Iris pigment epithelial cell (primary cell): ENCODE results near the gene GPR146.
"Not testable (repeated sequence)": the region's sequence is repeated elsewhere in the genome, so short reads cannot be mapped to it uniquely, and the experiment has no call there.

Source experiments
- DNase-seq: peaks from one replicate; pipeline ENCODE4 v3.0.0-alpha.2; 2011; ENCODE audit warnings: low read depth

GPR146 gene

DNA sequence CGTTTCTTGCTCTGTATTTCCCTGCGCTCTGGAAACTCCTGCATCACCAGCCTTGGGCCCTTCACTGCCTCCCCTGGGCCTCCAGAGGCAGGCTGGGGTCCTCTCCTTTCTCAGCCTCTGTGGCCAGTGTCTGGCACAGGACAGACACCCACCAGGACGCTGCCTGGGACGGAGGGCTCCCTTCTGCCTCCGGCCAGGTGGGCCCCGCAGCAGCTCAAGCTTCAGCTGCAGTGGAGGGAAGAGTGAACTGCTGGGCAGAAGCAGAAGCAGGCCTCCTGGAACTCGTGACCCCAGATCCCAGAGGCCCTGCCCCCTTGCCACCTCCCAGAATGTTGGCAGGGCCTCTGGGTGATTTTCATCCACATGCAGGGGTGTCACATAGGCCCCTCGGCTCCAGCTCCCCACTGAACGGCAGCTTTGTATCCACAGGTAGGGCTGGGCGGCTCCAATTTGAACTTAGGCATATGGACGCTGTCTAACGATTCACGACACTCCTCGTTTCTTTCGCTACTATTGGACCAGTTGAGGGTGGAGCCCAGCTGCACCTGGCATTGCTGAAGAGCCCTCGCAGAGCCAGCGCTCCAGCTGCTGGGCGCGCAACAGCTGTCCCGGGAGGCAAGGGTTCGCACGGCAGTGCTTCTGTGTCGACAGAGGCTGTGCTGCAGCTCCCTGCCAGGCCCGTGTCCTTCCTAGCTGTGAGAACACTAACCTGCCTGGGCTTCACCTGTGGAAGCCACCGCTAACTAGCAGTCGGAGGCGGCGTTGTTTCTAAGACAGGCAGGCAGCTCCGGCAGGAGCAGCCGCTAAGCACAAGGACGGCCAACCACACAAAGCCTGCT lies 18.4 kb upstream of the GPR146 start:
- no peak for DNase-seq

DNA sequence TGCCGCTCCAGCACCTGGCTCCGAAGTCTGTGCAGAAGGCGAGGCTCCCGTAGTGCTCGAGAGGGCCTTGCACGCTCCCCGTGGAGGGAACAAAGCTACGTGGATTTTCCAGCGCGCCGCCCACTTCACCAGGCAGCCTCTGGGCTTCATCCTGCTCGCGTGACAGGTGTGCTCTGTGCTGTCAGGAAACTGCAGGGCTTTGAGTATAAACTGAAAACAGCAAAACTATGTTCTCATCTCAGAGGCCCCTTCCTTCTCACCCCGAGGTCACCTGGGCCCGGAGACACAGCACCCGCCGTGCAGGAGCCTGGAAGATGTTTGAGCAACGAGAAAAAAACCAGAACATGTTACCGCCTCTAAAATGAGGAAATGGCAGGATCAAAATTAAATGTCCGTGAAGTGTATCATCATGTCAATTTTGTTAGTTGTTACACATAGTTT lies 17.6 kb upstream of the GPR146 start:
- DNase-seq: no peak

DNA sequence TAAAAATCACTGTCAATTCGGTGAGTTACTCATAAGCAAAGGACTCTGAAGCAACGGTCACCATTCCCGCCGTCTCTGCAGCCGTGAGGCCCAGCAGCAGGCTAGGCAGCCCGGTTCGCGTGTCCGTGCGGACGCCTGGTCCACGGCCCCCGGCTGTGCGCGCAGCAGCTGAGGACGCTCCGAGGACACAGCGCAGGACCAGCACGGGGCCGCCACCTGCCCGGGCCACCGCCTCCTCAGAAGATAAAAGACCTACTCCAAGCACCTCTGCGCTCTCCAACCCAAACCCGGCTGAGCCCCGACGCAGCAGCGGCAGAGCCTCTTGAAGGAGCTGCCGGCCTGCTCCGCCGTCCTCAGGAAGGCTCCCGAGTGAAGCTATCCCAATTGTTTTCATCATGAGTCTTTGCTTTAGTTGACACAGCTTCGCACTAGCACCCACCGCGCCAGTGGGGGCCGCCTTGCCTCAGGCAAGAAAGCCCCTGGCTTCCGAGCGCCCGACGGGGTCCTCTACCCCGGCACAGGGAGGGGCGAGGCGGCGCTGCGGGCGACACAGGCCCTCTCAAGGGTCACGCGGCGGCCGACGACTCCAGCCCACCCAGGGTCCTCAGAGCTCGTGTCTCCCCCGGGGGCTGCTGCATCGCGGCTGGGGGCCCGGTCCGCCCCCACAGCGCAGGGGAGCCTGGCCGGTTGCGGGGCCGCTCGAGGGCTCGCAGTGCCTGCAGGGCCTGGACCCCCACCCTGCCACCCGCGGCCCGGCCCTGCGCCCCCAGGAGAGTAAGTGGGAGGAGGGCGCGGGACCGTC lies 16.9 kb upstream of the GPR146 start:
- DNase-seq: peak; percentile 63

DNA sequence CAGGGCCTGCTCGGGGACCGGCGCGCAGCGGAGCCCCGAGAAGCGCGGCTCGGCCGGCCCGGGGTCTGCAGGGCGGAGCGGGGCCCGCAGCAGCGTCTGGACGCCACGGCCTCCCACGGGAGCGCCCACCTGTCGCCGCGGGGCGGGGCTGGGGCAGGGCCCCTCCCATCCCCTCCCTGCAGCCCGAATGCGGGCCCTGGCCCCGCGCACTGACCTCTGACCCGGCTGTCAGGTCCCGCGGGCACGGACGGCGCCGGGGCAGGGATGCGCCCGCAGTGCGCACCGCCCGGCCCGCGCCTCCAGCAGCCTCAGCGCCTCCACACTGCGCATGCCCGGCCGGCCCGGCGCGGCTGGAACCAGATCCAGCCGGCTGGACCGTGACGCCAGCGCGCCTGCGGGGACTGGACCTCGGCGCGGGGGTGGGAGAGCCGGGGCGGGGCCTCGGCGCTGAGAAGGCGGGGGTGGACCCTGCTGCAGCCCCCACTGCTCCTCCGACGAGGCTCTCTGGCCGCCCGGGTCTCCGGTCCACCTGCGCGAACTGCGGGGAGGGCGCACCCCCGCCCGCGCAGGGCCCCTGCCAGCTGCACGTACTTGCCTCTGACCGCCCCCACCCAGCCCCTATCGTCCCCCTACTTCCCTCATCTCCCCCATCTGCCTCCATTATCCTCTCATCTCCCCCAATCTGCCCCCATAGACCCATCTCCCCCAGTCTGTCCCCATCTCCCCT lies 16.1 kb upstream of the GPR146 start:
- DNase-seq: peak; percentile 90

DNA sequence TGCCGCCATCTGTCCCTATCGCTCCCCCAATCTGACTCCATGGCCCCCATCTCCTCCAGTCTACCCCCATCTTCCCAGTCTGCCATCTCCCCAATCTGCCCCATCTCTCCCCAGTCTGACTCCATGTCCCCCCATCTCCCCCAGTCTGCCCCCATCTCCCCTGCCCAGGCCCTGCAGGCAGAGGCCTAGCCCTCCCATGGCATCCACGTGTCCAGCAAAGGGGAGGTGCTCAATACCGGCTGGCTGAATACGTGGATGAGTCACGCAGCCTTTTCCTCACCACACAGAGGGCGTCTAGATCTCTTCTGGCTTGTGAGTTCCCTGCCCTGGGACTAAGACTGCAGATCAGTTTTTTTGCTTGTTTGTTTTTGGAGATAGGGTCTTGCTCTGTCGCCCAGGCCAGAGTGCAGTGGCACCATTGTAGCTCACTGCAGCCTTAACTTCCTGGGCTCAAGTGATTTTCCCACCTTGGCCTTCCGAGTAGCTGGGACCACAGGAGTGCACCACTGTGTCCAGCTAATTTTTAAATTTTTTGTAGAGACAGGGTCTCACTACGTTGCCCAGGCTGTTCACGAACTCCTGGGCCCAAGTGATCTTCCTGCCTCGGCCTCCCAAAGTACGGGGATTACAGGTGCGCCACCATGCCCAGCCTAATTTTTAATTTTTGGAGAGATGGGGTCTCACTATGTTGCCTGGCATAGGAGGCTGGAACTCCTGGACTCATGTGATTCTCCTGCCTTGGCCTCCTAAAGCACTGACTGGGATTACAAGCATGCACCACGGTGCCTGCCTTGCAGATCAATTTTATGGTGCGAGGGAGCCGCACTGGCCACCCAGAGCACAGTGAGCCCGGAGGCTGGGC lies 15.3 kb upstream of the GPR146 start:
- DNase-seq: peak; percentile 96

DNA sequence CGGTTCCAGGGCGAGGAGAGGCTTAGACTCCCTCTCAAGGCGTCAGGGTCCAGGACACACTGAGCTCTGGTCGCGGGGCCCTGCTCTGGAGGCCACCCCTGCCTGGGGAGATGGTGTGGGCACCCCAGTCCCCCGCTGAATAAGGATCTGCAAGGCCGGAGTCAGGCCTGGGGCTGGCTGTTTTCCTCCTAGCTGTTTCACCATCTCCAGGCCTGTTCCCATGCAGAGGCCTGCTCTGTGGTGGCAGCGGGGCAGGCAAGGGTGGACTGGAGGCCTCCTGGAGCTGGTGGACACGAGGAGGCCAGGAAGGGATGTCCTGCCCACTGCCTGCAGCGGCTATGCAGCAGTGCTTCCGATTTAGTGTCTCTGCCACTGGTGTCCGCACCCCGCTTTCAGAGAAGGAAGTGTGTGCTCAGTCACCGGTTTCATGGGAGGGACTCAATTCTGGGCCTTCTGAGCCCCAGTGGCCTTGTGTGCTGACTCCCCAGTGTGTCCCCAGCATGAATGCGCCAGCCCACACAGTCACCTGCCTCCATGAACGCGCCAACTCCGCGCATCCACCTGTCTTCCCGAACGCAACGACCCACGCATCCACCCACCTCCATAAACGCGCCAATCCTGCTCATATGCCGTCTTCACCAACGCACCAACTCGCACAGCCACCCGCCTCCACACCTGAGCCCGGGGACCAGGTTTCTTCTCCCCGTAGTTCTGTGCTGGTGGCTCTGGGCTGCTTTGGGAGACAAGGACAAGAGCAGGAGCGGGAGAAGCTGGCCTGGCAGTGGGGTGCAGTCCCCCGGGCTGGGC lies 14.5 kb upstream of the GPR146 start:
- DNase-seq: no peak

DNA sequence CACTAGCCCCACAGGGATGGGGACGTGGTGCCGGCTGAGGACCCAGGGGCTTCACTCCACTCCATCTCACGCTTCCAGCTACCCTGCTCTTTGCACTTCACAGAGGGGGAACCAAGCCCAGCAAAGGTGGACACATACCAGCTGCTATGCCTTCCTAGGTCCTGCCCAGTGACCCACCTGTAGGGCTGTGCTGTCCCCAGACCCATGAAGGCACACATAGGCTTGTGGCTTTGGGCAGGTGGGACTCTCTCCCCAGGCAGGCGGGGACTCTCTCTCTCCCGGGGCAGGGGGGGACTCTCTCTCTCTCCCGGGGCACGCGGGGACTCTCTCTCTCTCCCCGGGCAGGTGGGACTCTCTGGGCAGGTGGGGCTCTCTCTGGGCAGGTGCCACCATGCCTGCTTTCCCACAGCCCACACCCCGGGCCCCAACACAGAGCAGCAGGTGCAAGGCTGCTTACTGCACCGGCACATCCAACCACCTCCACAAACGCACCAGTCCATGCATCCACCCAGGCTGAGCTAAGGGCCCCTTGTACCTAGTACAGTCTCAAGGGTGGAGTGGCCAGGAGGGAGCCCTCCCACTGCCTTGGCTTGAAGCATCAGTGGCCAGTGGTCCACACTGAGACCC lies 13.8 kb upstream of the GPR146 start:
- no peak for DNase-seq

DNA sequence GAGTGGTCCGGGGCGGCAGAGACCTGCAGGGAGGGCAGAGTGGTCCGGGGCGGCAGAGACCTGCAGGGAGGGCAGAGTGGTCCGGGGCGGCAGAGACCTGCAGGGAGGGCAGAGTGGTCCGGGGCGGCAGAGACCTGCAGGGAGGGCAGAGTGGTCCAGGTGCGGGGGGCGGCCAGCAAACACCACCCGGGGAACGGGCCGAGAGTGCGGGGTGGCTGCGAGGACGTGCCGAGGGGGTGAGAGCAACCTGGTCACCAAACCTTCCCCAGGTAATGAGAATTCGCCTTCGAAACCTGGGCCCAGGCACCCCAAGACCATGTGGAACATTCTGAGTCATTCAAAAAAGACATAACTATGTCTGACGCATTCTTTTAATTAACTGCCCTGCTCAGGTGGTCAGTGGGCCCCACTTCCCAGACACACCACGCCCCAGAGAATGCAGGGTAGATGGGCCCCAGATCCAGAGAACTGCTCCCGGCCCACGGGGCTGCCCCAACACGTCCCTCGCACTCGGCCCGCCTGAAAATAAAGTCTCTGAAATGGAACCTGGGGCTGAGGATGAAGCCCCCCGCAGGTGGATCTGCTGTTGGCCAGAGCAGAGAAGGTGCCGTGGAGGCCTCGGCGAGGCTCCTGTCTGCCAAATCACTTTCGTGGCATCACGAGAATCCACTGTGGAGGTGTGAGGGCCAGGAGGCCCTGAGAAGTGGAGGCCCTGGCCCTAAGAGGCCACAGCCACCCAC lies 12.5 kb upstream of the GPR146 start:
- DNase-seq: no peak

DNA sequence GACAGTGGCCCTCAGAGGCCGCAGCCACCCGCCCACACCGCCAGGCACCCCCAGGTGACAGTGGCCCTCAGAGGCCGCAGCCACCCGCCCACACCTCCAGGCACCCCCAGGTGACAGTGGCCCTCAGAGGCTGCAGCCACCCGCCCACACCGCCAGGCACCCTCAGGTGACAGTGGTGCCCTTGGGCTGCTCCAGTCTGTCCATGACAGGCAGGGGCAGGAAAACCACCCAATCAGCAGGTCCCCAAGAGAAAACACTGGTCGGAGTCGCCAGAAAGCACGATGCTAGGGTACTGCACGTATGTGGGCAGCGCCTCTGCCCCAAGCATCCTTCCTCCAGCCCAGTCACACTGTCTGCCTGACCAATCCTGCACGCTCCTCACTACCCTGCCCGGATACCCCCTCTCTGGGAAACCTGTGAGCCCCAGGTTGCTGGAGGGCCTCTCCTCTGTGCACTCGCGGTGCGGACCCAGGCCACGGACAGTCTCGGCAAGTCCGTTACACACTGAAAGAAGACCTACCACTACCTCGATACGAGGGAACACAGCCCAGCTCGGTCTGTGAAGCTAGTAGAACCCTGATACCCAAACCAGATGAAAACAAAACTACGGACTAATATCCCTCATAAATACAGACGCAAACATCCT lies 11.7 kb upstream of the GPR146 start:
- DNase-seq: no peak

DNA sequence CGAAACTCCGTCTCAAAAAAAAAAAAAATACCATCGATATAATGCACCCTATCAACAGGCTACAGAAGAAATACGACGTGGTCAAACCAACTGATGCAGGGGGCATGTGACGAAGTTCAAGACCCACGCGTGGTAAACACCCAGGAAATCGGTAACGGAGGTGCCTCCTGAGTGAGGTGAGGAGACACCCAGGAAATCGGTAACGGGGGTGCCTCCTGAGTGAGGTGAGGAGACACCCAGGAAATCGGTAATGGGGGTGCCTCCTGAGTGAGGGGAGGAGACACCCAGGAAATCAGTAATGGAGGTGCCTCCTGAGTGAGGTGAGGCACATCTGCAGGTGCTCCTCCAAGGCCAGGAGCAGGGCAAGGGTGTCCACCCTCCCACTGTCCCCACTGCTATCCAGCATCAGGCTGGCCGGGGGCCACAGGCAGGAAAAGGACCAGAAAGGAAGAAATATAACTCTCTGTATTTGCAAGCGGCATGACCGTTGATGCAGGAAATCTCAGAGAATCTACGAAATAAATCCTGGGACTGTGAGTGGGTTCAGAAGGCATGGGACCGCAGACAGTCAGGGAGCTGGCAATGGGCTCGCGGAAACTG lies 10.7 kb upstream of the GPR146 start:
- DNase-seq: no peak

DNA sequence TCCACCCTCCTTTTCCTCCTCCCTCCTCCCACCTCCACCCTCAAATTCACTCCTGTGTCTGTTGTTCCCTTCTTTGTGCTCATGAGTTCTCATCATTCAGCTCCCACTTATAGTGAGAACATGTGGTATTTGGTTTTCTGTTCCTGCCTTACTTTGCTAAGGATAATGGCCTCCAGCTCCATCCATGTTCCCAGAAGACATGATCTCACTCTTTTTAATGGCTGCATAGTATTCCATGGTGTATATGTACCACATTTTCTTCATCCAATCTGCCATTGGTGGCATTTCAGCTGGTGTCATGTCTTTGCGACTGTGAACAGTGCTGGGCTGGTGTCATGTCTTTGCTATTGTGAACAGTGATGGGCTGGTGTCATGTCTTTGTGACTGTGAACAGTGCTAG lies 9.6 kb upstream of the GPR146 start:
- not testable (repeated sequence) for DNase-seq

DNA sequence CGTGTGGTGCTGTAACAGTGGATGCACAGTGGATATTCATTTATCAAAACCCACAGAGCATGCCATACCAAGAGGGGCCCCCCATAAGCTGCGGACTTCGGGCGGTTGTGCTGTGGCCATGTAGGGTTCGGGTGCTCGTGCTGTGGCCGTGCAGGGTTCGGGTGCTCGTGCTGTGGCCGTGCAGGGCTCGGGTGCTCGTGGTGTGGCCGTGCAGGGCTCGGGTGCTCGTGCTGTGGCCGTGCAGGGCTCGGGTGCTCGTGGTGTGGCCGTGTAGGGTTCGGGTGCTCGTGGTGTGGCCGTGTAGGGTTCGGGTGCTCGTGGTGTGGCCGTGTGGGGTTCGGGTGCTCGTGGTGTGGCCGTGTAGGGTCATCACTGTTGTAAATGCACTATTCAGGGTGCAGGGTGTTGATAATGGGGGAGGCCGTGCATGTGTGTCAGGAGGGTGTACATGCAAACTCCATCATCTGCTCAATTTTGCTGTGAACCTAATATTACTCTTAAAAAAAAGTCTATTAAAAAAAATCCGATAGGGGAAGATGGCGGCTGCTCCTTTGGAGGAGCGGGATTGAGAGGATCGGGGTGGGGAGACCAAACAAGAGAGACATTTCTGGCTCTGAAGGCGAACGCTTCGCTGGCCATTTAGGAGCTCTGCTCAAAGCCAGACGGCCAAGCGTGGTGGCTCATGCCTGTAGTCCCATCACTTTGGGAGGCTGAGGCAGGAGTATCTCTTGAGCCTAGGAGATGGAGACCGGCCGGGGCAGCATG lies 8.0 kb upstream of the GPR146 start:
- not testable (repeated sequence) for DNase-seq

DNA sequence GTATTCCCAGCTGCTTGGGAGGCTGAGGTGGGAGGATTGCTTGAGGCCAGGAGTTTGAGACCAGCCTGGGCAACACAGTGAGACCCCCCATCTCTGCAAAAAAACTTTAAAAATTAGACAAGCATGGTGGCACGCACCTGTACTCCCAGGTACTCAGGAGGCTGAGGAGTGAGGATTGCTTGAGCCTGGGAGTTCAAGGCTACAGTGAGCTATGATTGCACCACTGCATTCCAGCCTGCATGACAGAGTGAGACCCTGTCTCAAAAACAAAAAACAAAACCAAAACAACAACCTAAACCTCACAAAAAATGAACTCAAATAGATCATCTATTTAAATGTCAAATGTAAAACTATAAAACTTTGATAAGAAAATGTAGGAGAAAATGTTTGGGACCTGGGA lies 4.1 kb upstream of the GPR146 start:
- DNase-seq: not testable (repeated sequence)

DNA sequence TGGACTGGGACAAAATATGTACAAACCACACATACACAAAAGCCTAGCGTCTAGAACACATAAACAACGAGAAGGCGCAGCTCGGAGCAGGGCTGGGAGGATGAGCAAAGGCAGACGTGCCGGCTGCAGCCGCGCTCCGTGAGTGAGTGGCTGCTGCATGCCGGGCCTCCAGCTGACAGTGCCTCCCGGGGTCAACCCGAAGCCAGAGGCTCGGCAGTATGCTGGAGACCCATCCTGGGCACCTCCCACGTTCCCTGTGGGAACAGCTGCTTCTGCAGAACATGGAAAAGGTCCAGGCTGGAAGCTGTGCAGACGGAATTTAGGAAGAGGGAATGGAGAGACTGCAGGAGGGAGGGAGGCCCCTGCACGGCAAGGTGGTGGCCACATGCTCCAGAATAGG lies 3.6 kb upstream of the GPR146 start:
- peak; percentile 67 for DNase-seq

DNA sequence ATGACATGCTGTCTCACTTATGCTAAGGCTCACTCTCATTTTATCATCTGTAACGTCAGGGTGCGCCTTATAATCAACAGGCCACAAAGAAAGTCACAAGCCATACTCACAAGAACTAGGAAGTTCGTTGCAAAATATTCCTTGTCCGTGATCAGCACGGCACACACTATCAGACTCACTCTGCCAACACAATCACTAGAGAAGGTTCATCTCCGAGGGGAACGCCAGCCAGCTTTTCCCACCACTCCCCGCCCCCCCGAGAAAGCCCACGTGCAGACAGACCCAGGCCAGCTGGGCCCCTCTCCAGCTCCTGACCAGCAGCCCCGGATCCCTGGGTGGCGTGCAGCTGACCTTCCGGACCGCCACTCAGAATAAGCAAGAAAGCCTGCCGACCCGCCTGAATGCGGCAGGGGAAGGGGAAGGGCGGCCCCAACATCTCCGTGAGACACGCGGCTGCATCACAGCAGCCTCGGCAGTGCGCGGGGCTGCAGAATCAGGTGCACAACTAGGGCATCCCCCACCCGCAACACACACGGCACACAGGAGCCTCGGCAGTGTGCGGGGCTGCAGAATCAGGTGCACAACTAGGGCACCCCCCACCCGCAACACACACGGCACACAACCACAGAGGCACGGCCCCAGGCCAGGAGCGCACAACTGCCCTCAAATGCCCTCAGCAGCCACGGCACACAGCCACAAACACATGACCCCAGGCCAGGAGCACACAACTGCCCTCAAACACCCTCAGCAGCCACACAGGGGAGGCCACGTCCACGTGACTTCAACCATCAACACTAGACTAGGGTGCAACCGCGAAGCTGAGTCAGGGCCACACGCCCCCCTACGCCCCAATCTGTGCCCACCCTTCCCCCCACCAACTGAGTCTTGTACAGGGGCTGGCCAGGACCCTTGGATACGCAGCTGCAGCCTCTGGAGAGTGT lies 2.5 kb upstream of the GPR146 start:
- DNase-seq: no peak

DNA sequence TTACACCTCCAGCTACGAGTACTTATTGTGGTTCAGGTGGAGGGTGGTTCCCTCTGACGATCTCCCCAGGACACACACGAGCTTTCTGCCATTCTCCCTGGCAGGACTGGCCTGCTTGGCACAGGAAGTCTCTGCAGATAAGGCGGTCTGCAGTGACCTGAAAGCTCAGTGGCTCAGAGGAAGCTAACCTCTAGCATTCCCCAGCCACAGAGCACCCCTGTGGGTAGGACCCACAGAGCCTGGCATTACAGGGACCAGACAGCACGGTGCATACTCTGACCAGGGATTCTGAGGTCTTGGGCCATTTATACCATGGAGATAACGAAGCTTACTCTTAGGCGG lies 1.9 kb upstream of the GPR146 start:
- DNase-seq: no peak
